WTC11 (cell line): ENCODE data around the gene LGALS7. TPM values are rescaled to one million over a fixed set of nuclear protein-coding genes. Genes with fewer than 3 reads are reported as not detected.
"Not testable (repeated sequence)": the region's sequence is repeated elsewhere in the genome, so short reads cannot be mapped to it uniquely, and the experiment has no call there.

Experiments
- ATAC-seq: fragments of 200-7000 bp; cut with Tn5 transposase; 2 replicates; pipeline ENCODE4 v1.10.0; 2021; ENCODE audit warnings: mild to moderate bottlenecking, moderate library complexity
- CTCF ChIA-PET: fragments of 300-600 bp; sonication (Branson Sonifier 250); formaldehyde crosslinking; loops from one replicate; lab custom pipeline; 2021; ENCODE audit warnings: antibody characterized with exemption; lab: Charles Lee
- POLR2A ChIA-PET: fragments of 350-600 bp; sonication (Branson Sonifier 250); formaldehyde crosslinking; loops from one replicate; lab custom pipeline; 2021; ENCODE audit warnings: antibody characterized with exemption; lab: Charles Lee
- DNase-seq: peaks from one replicate; pipeline ENCODE4 v3.0.0; 2021; ENCODE audit warnings: low spot score
- H3K27ac Mint-ChIP-seq: 2 replicates; pipeline ENCODE4 v1.8.0; 2021; ENCODE audit warnings: mixed read lengths
- H3K27me3 Mint-ChIP-seq: 2 replicates; pipeline ENCODE4 v1.8.0; 2021; ENCODE audit warnings: low read depth, mild to moderate bottlenecking, moderate library complexity, mixed read lengths
- H3K36me3 Mint-ChIP-seq: 2 replicates; pipeline ENCODE4 v1.8.0; 2021; ENCODE audit warnings: mixed read lengths
- H3K4me1 Mint-ChIP-seq: 2 replicates; pipeline ENCODE4 v1.8.0; 2022; ENCODE audit warnings: mixed read lengths
- H3K4me3 Mint-ChIP-seq: 2 replicates; pipeline ENCODE4 v1.8.0; 2021; ENCODE audit warnings: mild to moderate bottlenecking, moderate library complexity, mixed read lengths
- H3K9me3 Mint-ChIP-seq: 2 replicates; pipeline ENCODE4 v1.8.0; 2021; ENCODE audit warnings: mixed read lengths
- AFF4 ChIP-seq: sonication (generic); formaldehyde crosslinking; IDR thresholded peaks from 2 replicates; pipeline ENCODE4 v1.8.1; 2023; ENCODE audit warnings: mild to moderate bottlenecking, missing genetic modification reagents, borderline replicate concordance
- CBFB ChIP-seq: sonication (generic); formaldehyde crosslinking; IDR thresholded peaks from 2 replicates; pipeline ENCODE4 v1.8.1; 2022; ENCODE audit warnings: mild to moderate bottlenecking, low read depth, missing genetic modification reagents
- CREM ChIP-seq: sonication (generic); formaldehyde crosslinking; IDR thresholded peaks from 2 replicates; pipeline ENCODE4 v1.8.1; 2022; ENCODE audit warnings: mild to moderate bottlenecking, missing genetic modification reagents, moderate library complexity
- CTCF ChIP-seq: fragments of 200-600 bp; IDR thresholded peaks from 2 replicates; pipeline ENCODE4 v1.8.0; 2022; ENCODE audit warnings: antibody characterized with exemption
- ERG ChIP-seq: fragments of 250-450 bp; sonication (Bioruptor Pico); IDR thresholded peaks from 2 replicates; pipeline ENCODE4 v1.8.0; 2021; ENCODE audit warnings: mild to moderate bottlenecking
- FOXP1 ChIP-seq: sonication (generic); formaldehyde crosslinking; IDR thresholded peaks from 2 replicates; pipeline ENCODE4 v1.8.0; 2022; ENCODE audit warnings: missing genetic modification reagents, mild to moderate bottlenecking, moderate library complexity, borderline replicate concordance
- GABPB1 ChIP-seq: sonication (generic); formaldehyde crosslinking; IDR thresholded peaks from 2 replicates; pipeline ENCODE4 v1.8.1; 2023; ENCODE audit warnings: mild to moderate bottlenecking, missing genetic modification reagents
- GTF2I ChIP-seq: fragments of 250-450 bp; sonication (Bioruptor Pico); conservative IDR thresholded peaks from 2 replicates; pipeline ENCODE4 v1.4.0; 2021; ENCODE audit warnings: mild to moderate bottlenecking
- HMGA2 ChIP-seq: fragments of 250-450 bp; sonication (Bioruptor Pico); IDR thresholded peaks from 2 replicates; pipeline ENCODE4 v1.4.0; 2021; ENCODE audit warnings: mild to moderate bottlenecking, moderate library complexity
- KAT7 ChIP-seq: sonication (generic); formaldehyde crosslinking; IDR thresholded peaks from 2 replicates; pipeline ENCODE4 v1.8.1; 2023; ENCODE audit warnings: missing genetic modification reagents, mild to moderate bottlenecking, borderline replicate concordance
- MYBL2 ChIP-seq: sonication (generic); formaldehyde crosslinking; IDR thresholded peaks from 2 replicates; pipeline ENCODE4 v1.8.1; 2023; ENCODE audit warnings: mild to moderate bottlenecking, moderate library complexity, missing genetic modification reagents
- NR1H2 ChIP-seq: sonication (generic); formaldehyde crosslinking; IDR thresholded peaks from 2 replicates; pipeline ENCODE4 v1.9.0; 2021; ENCODE audit warnings: mild to moderate bottlenecking, moderate library complexity, missing genetic modification reagents
- USF1 ChIP-seq: sonication (generic); formaldehyde crosslinking; IDR thresholded peaks from 2 replicates; pipeline ENCODE4 v1.8.0; 2022; ENCODE audit warnings: mild to moderate bottlenecking, missing genetic modification reagents
- ZBTB21 ChIP-seq: sonication (generic); formaldehyde crosslinking; IDR thresholded peaks from 2 replicates; pipeline ENCODE4 v1.8.1; 2023; ENCODE audit warnings: mild to moderate bottlenecking, missing genetic modification reagents, borderline replicate concordance
- ZMAT4 ChIP-seq: fragments of 250-450 bp; sonication (Bioruptor Pico); IDR thresholded peaks from 2 replicates; pipeline ENCODE4 v1.9.0; 2021; ENCODE audit warnings: mild to moderate bottlenecking
- ZNF138 ChIP-seq: sonication (generic); formaldehyde crosslinking; conservative IDR thresholded peaks from 2 replicates; pipeline ENCODE4 v1.8.1; 2022; ENCODE audit warnings: mild to moderate bottlenecking, moderate library complexity, missing genetic modification reagents
- ZNF425 ChIP-seq: fragments of 250-450 bp; sonication (Bioruptor Pico); conservative IDR thresholded peaks from 2 replicates; pipeline ENCODE4 v1.9.0; 2021; ENCODE audit warnings: mild to moderate bottlenecking
- total RNA-seq: library from RNA; stranded (reverse); gene quantifications from 3 replicates; pipeline ENCODE4 v1.2.3, GENCODE V29; 2021

LGALS7 gene
- total RNA-seq, 1 experiment from 2014 or later: 2.3 TPM

- no peak for TF ChIP-seq AFF4 (CRISPR knock-in tag)
- TF ChIP-seq ZNF138 (CRISPR knock-in tag): no peak
- TF ChIP-seq KAT7 (CRISPR knock-in tag): no peak
- no peak for TF ChIP-seq MYBL2
- TF ChIP-seq FOXP1 (CRISPR knock-in tag): no peak
- no peak for TF ChIP-seq HMGA2 (CRISPR knock-in tag)
- TF ChIP-seq ZBTB21 (CRISPR knock-in tag): no peak
- TF ChIP-seq CREM: no peak
- no peak for TF ChIP-seq GABPB1 (CRISPR knock-in tag)
- TF ChIP-seq ZNF425 (CRISPR knock-in tag): no peak
- no peak for TF ChIP-seq ZMAT4
Measured at GRCh38 chr19:38786572-38787265, 13.4 kb upstream of the LGALS7 start (continued).

- ATAC-seq, H3K9me3 Mint-ChIP-seq, POLR2A ChIA-PET, H3K4me3 Mint-ChIP-seq, DNase-seq, H3K27ac Mint-ChIP-seq, H3K4me1 Mint-ChIP-seq, H3K36me3 Mint-ChIP-seq: not testable (repeated sequence)
- CTCF ChIA-PET: interaction anchor here (2.9 kb wide), 1 partner anchor 16 kb away, joined by 26 read pairs; no protein-coding TSS in a partner anchor
- H3K27me3 Mint-ChIP-seq: peaks cover 23% of the 10 kb centered on the region
Measured at GRCh38 chr19:38786061-38786460, 12.7 kb upstream of the LGALS7 start.

- Mint-ChIP-seq H3K27ac (no peak overlapping the region), H3K27me3 (peaks cover 23% of the 10 kb centered on the region), H3K9me3 (no peaks in the 10 kb centered on the region), H3K4me1 (0 out of 2 replicates have a peak, but pooled peaks cover 3% of the 10 kb centered on the region), H3K4me3 (no peak overlapping the region), H3K36me3 (no peaks in the 10 kb centered on the region)
- ChIA-PET CTCF (no interaction called here), POLR2A (no interaction called here)
- ATAC-seq: no peak
- DNase-seq: no peak
- no peak for TF ChIP-seq CTCF
- TF ChIP-seq USF1: no peak
- TF ChIP-seq CBFB (CRISPR knock-in tag): no peak
- no peak for TF ChIP-seq ZNF138 (CRISPR knock-in tag)
- TF ChIP-seq AFF4 (CRISPR knock-in tag): no peak
- TF ChIP-seq GTF2I (CRISPR knock-in tag): no peak
- no peak for TF ChIP-seq ERG
- TF ChIP-seq NR1H2 (CRISPR knock-in tag): no peak
Measured at GRCh38 chr19:38785187-38785699, 11.9 kb upstream of the LGALS7 start.
